SIG-M5 (cell line): ENCODE data around the gene MBD3L5.
"Not testable (repeated sequence)": the region's sequence is repeated elsewhere in the genome, so short reads cannot be mapped to it uniquely, and the experiment has no call there.

Experiments used
- DNase-seq: peaks from one replicate; lab custom pipeline; 2025; lab: John Stamatoyannopoulos, UW

MBD3L5 gene

GRCh38 chr19:7052896-7053295 is 22.5 kb downstream of the MBD3L5 start:
- DNase-seq: not testable (repeated sequence)

GRCh38 chr19:7054635-7055368 is 24.4 kb downstream of the MBD3L5 start:
- not testable (repeated sequence) for DNase-seq

GRCh38 chr19:7055679-7056078 is 25.3 kb downstream of the MBD3L5 start:
- DNase-seq: not testable (repeated sequence)

GRCh38 chr19:7056371-7056770 is 26.0 kb downstream of the MBD3L5 start:
- not testable (repeated sequence) for DNase-seq

GRCh38 chr19:7058576-7058975 is 28.2 kb downstream of the MBD3L5 start, which contains the start of gene MBD3L3:
Gene MBD3L3 (minus strand): TSS chr19:7058676. CDS start chr19:7058605, 71 bp downstream.
- DNase-seq: not testable (repeated sequence)

GRCh38 chr19:7059977-7060376 is 29.6 kb downstream of the MBD3L5 start:
- DNase-seq: not testable (repeated sequence)

- DNase-seq: no peak
These were observed 33.0 kb downstream of the MBD3L5 start for GRCh38 chr19:7063339-7063738.

GRCh38 chr19:7063764-7064418 is 33.5 kb downstream of the MBD3L5 start:
- no peak for DNase-seq

- not testable (repeated sequence) for DNase-seq
These were observed 36.7 kb downstream of the MBD3L5 start for GRCh38 chr19:7067122-7067521.

- no peak for DNase-seq
These were observed 37.3 kb downstream of the MBD3L5 start for GRCh38 chr19:7067716-7068115.

GRCh38 chr19:7068599-7068998 is 38.2 kb downstream of the MBD3L5 start:
- no peak for DNase-seq

GRCh38 chr19:7069042-7069903 is 38.9 kb downstream of the MBD3L5 start, which contains the start of gene ZNF557:
Gene ZNF557 (plus strand): TSS chr19:7069703. CDS start chr19:7075075, 5,372 bp downstream.
- peak; percentile 50 for DNase-seq

- no peak for DNase-seq
These were observed 39.5 kb downstream of the MBD3L5 start for GRCh38 chr19:7069904-7070226.

- DNase-seq: no peak
These were observed 42.2 kb downstream of the MBD3L5 start for GRCh38 chr19:7072541-7072940.

GRCh38 chr19:7074705-7075282 is 44.4 kb downstream of the MBD3L5 start:
- no peak for DNase-seq

GRCh38 chr19:7076151-7076550 is 45.8 kb downstream of the MBD3L5 start:
- no peak for DNase-seq

- DNase-seq: no peak
These were observed 47.6 kb downstream of the MBD3L5 start for GRCh38 chr19:7078008-7078407.
